SK-N-SH (cell line): ENCODE results near the gene STARD13. TPM values are rescaled to one million over a fixed set of nuclear protein-coding genes. Genes with fewer than 3 reads are reported as not detected.

ENCODE experiments used
- CTCF ChIA-PET: fragments of 300-600, 350-600 bp; formaldehyde crosslinking; extraction: SDS; loops from one replicate; lab custom pipeline; 2021; lab: Yijun Ruan, JAX
- POLR2A ChIA-PET: fragments of 350-600 bp; sonication (Branson Sonifier 250); formaldehyde crosslinking; extraction: SDS; loops from one replicate; lab custom pipeline; 2020; ENCODE audit warnings: antibody characterized with exemption, inconsistent platforms; lab: Yijun Ruan, JAX
- DNase-seq: peaks from one replicate; pipeline ENCODE4 v3.0.0; 2012
- H2AFZ ChIP-seq: fragments of 200-600 bp; sonication (generic); 2 replicates; pipeline ENCODE4 v1.8.1; 2016; ENCODE audit warnings: antibody characterized with exemption, mild to moderate bottlenecking, low read depth
- H3F3A ChIP-seq: fragments of 200-600 bp; sonication (generic); replicated peaks from 2 replicates; pipeline ENCODE3; 2016; ENCODE audit warnings: antibody characterized with exemption, mild to moderate bottlenecking; ENCODE audit not compliant: insufficient read depth
- H3K27ac ChIP-seq, 2 experiments: fragments of 200-500 bp in 1 of 2; fragments of 200-600 bp in 1 of 2; sonication (Bioruptor generic) in 1 of 2; sonication (generic), shearing (Covaris generic) in 1 of 2; 2 replicates each; pipeline versions ENCODE4 v1.5.1 to v1.6.1; 2014 to 2016; ENCODE audit warnings: low read depth in 2 of 2, inconsistent platforms in 1 of 2, low read length in 1 of 2, mild to moderate bottlenecking in 1 of 2, mixed read lengths in 1 of 2
- H3K27me3 ChIP-seq: fragments of 200-600 bp; sonication (generic), shearing (Covaris generic); 2 replicates; pipeline ENCODE4 v1.6.1; 2016; ENCODE audit warnings: mixed run types; ENCODE audit not compliant: insufficient read depth
- H3K36me3 ChIP-seq, 2 experiments: fragments of 200-500 bp in 1 of 2; fragments of 200-600 bp in 1 of 2; sonication (Bioruptor generic) in 1 of 2; sonication (generic) in 1 of 2; replicated peaks in 1 of 2; 2 replicates each; pipeline versions ENCODE3 to v1.5.1; 2014 to 2016; ENCODE audit warnings: low read length in 1 of 2, mild to moderate bottlenecking in 1 of 2; ENCODE audit not compliant: insufficient read depth in 2 of 2, control insufficient read depth in 1 of 2
- H3K4me1 ChIP-seq, 2 experiments: fragments of 200-500 bp in 1 of 2; fragments of 200-600 bp in 1 of 2; sonication (Bioruptor generic) in 1 of 2; sonication (generic), shearing (Covaris generic) in 1 of 2; 2 replicates each; pipeline versions ENCODE4 v1.5.1 to v1.6.1; 2014 to 2016; ENCODE audit warnings: low read depth in 1 of 2, low read length in 1 of 2, mixed run types in 1 of 2; ENCODE audit not compliant: insufficient read depth in 2 of 2, control insufficient read depth in 1 of 2
- H3K4me2 ChIP-seq: fragments of 200-600 bp; sonication (generic), shearing (Covaris generic); 2 replicates; pipeline ENCODE4 v1.6.1; 2017; ENCODE audit warnings: mixed run types
- H3K4me3 ChIP-seq, 2 experiments: fragments of 200-500 bp in 1 of 2; fragments of 200-600 bp in 1 of 2; sonication (Bioruptor generic) in 1 of 2; sonication (generic), shearing (Covaris generic) in 1 of 2; 2 replicates each; pipeline versions ENCODE4 v1.5.1 to v1.8.1; 2014 to 2016; ENCODE audit warnings: low read depth in 2 of 2, inconsistent platforms in 1 of 2, low read length in 1 of 2, mild to moderate bottlenecking in 1 of 2, mixed read lengths in 1 of 2, moderate library complexity in 1 of 2
- H3K79me2 ChIP-seq: fragments of 200-600 bp; sonication (generic); 2 replicates; pipeline ENCODE4 v1.8.1; 2017; ENCODE audit warnings: mild to moderate bottlenecking; ENCODE audit not compliant: insufficient read depth
- H3K9ac ChIP-seq: fragments of 200-600 bp; sonication (generic); 2 replicates; pipeline ENCODE4 v1.6.1; 2017; ENCODE audit warnings: mixed run types
- H3K9me2 ChIP-seq: fragments of 200-600 bp; sonication (generic); 2 replicates; pipeline ENCODE4 v1.6.1; 2017; ENCODE audit warnings: mixed run types
- H3K9me3 ChIP-seq: fragments of 200-600 bp; sonication (generic); 2 replicates; pipeline ENCODE4 v1.6.1; 2017; ENCODE audit warnings: mixed run types, mild to moderate bottlenecking, moderate library complexity
- H4K20me1 ChIP-seq: fragments of 200-600 bp; sonication (generic); 2 replicates; pipeline ENCODE4 v1.6.1; 2017; ENCODE audit warnings: mild to moderate bottlenecking, mixed run types; ENCODE audit not compliant: insufficient read depth
- CTCF ChIP-seq: fragments of 200-600 bp; sonication (generic); IDR thresholded peaks from 2 replicates; pipeline ENCODE4 v1.6.1; 2017; ENCODE audit warnings: antibody characterized with exemption, mild to moderate bottlenecking, moderate library complexity
- ELF1 ChIP-seq: IDR thresholded peaks from 2 replicates; pipeline ENCODE4 v1.4.0; 2012
- EP300 ChIP-seq, 2 experiments: IDR thresholded peaks; 2 replicates each; pipeline versions ENCODE4 v1.4.0 to v1.6.1; 2012; ENCODE audit warnings: borderline replicate concordance in 1 of 2, low read depth in 1 of 2, low read length in 1 of 2
- FOXJ3 ChIP-seq: sonication (generic); formaldehyde crosslinking; IDR thresholded peaks from 2 replicates; pipeline ENCODE4 v1.5.1; 2020; ENCODE audit warnings: mild to moderate bottlenecking, missing genetic modification reagents
- MEF2A ChIP-seq: IDR thresholded peaks from 2 replicates; pipeline ENCODE4 v1.4.0; 2012; ENCODE audit warnings: low read depth, borderline replicate concordance
- POLR2AphosphoS5 ChIP-seq: IDR thresholded peaks from 2 replicates; pipeline ENCODE4 v1.6.1; 2012; ENCODE audit warnings: low read depth, low read length
- RCOR1 ChIP-seq: fragments of 150-350 bp; IDR thresholded peaks from 2 replicates; pipeline ENCODE4 v1.6.1; 2017; ENCODE audit warnings: antibody characterized with exemption, low read length
- RFX5 ChIP-seq: IDR thresholded peaks from 2 replicates; pipeline ENCODE4 v1.6.1; 2012; ENCODE audit warnings: mild to moderate bottlenecking, improper control_type of control experiment, low read length
- RXRA ChIP-seq: IDR thresholded peaks from 2 replicates; pipeline ENCODE4 v1.4.0; 2012; ENCODE audit warnings: low read depth, mild to moderate bottlenecking, borderline replicate concordance
- SIN3A ChIP-seq: IDR thresholded peaks from 2 replicates; pipeline ENCODE4 v1.6.1; 2012; ENCODE audit warnings: low read depth, mild to moderate bottlenecking, low read length, moderate library complexity, borderline replicate concordance
- USF2 ChIP-seq: fragments of 150-350 bp; IDR thresholded peaks from 2 replicates; pipeline ENCODE4 v1.6.1; 2017; ENCODE audit warnings: antibody characterized with exemption, low read length, low read depth, borderline replicate concordance
- YY1 ChIP-seq: IDR thresholded peaks from 2 replicates; pipeline ENCODE4 v1.4.0; 2012; ENCODE audit warnings: low read depth, mild to moderate bottlenecking
- ZBTB33 ChIP-seq: IDR thresholded peaks from 2 replicates; pipeline ENCODE4 v1.4.0; 2012; ENCODE audit warnings: low read depth, borderline replicate concordance
- WGBS: methylation state at CpG from one replicate; pipeline ENCODE4 v1.1.6; 2017; ENCODE audit warnings: low lambda C conversion rate; 5-methylcytosine and 5-hydroxymethylcytosine counted together
- polyA plus RNA-seq, 3 experiments: library from polyadenylated mRNA; depleted of rRNA; stranded (reverse); fragments of >200 nt; gene quantifications; 2 replicates each; pipeline ENCODE4 v1.2.3, GENCODE V29; 2012

The STARD13 gene
- polyA plus RNA-seq, 1 of the 3 experiments (the other 2 are of a cell fraction), result 5.7 TPM

- Histone ChIP-seq H3K79me2 (peaks cover 26% of the 10 kb centered on the region; the same call in 1 of the 2 replicates), H3K4me3 (no peak overlapping the region)
- TF ChIP-seq EP300 (IDR thresholded peaks at IDR 0.05; ENCODE audit: borderline replicate concordance in 1 of 2, low read depth in 1 of 2, low read length in 1 of 2) (no peak), MEF2A (no peak), ZBTB33 (no peak), RFX5 (no peak), ELF1 (no peak), RCOR1 (no peak), SIN3A (no peak), RXRA (no peak), FOXJ3 (CRISPR knock-in tag) (no peak), POLR2AphosphoS5 (no peak), YY1 (no peak), CTCF (no peak), USF2 (no peak)
- TF ChIP-seq, all 33 proteins: peak for 0
- peaks cover 9% of the 10 kb centered on the region for H3F3A ChIP-seq
- H2AFZ ChIP-seq, result no peak overlapping the region
- no peak for DNase-seq
- H3K27me3 ChIP-seq, result no peaks in the 10 kb centered on the region
- CTCF ChIA-PET, result no interaction called here
- H3K9ac ChIP-seq, result no peak overlapping the region
- no peak overlapping the region for H3K4me2 ChIP-seq
- POLR2A ChIA-PET, result no interaction called here
- H3K9me2 ChIP-seq, result no peaks in the 10 kb centered on the region
- H3K36me3 ChIP-seq, result no peaks in the 10 kb centered on the region
- WGBS, result 100% methylated on average over 1 of the region's 1 CpG
- peaks cover 30 to 58% of the 10 kb centered on the region in 2 experiments; a peak in 3 of 4 replicates for H3K4me1 ChIP-seq
- peak overlapping the region in 1 of 2 experiments; percentile 75; a peak in 1 of 4 replicates for H3K27ac ChIP-seq
- no peaks in the 10 kb centered on the region for H4K20me1 ChIP-seq
- no peaks in the 10 kb centered on the region for H3K9me3 ChIP-seq
Measured at GRCh38 chr13:33179463-33179862, 106.1 kb downstream of the STARD13 start.
